Caco-2 (cell line): ENCODE data around the gene ARAP1. TPM values are rescaled to one million over a fixed set of nuclear protein-coding genes. Genes with fewer than 3 reads are reported as not detected.

Experiments
- BruUV-seq: library from RNA; stranded (reverse); fragments of 400-500 nt; replicated peaks from 2 replicates; lab custom pipeline; 2021; lab: Mats Ljungman, UMichigan
- CTCF ChIA-PET: fragments of 300-600 bp; sonication (Branson Sonifier 250); formaldehyde crosslinking; loops from one replicate; lab custom pipeline; 2022; ENCODE audit warnings: antibody characterized with exemption; lab: Charles Lee
- POLR2A ChIA-PET: fragments of 300-600 bp; sonication (Branson Sonifier 250); formaldehyde crosslinking; loops from one replicate; lab custom pipeline; 2022; ENCODE audit warnings: antibody characterized with exemption; lab: Charles Lee
- DNase-seq, 2 experiments: peaks; one replicate each; pipeline versions ENCODE4 v3.0.0 to v3.0.0-alpha.2; 2020 to 2022
- H3K27me3 ChIP-seq: replicated peaks from 2 replicates; pipeline ENCODE4 v1.6.0; 2011; ENCODE audit warnings: low read length; ENCODE audit not compliant: control insufficient read depth, insufficient read depth
- H3K36me3 ChIP-seq: 2 replicates; pipeline ENCODE4 v1.5.1; 2011; ENCODE audit warnings: low read length; ENCODE audit not compliant: control insufficient read depth, insufficient read depth
- H3K4me1 ChIP-seq: fragments of 250-450 bp; sonication (Bioruptor Pico); 2 replicates; pipeline ENCODE4 v1.5.1; 2020; ENCODE audit warnings: mild to moderate bottlenecking
- H3K4me3 ChIP-seq: 2 replicates; pipeline ENCODE4 v1.5.1; 2011; ENCODE audit warnings: low read depth, mild to moderate bottlenecking, control low read depth, low read length
- H3K9me3 ChIP-seq: fragments of 250-450 bp; sonication (Bioruptor Pico); 2 replicates; pipeline ENCODE4 v1.5.1; 2020; ENCODE audit warnings: mild to moderate bottlenecking, moderate library complexity
- H3K27ac Mint-ChIP-seq: one replicate; pipeline ENCODE4 v1.8.0; 2022; ENCODE audit warnings: mixed read lengths; ENCODE audit not compliant: unreplicated experiment
- H3K27me3 Mint-ChIP-seq: one replicate; pipeline ENCODE4 v1.8.0; 2022; ENCODE audit warnings: mixed read lengths; ENCODE audit not compliant: insufficient read depth, unreplicated experiment
- H3K36me3 Mint-ChIP-seq: one replicate; pipeline ENCODE4 v1.8.0; 2022; ENCODE audit warnings: mild to moderate bottlenecking, mixed read lengths; ENCODE audit not compliant: insufficient read depth, unreplicated experiment
- H3K4me1 Mint-ChIP-seq: one replicate; pipeline ENCODE4 v1.8.0; 2022; ENCODE audit warnings: low read depth, mixed read lengths; ENCODE audit not compliant: unreplicated experiment
- H3K4me3 Mint-ChIP-seq: one replicate; pipeline ENCODE4 v1.8.0; 2022; ENCODE audit warnings: mild to moderate bottlenecking, moderate library complexity, mixed read lengths; ENCODE audit not compliant: unreplicated experiment
- H3K9me3 Mint-ChIP-seq: one replicate; pipeline ENCODE4 v1.8.0; 2022; ENCODE audit warnings: mixed read lengths; ENCODE audit not compliant: unreplicated experiment
- intact Hi-C: fragments of 100-400 bp; cut with micrococcal nuclease; formaldehyde crosslinking; loops from one replicate; pipeline ENCODE4 v1.10.0; 2022; ENCODE audit not compliant: unreplicated experiment
- total RNA-seq: library from RNA; stranded (reverse); gene quantifications from 2 replicates; pipeline ENCODE4 v1.2.3, GENCODE V29; 2022
- TF ChIP-seq, protein P1 (sequence below), 2 experiments: fragments of 200-600 bp in 1 of 2; IDR thresholded peaks; 1 replicate in 1 of 2; 2 replicates in 1 of 2; pipeline versions ENCODE4 v1.5.1 to v1.8.0; 2011 to 2022; ENCODE audit warnings: antibody characterized with exemption in 1 of 2, control low read depth in 1 of 2, inconsistent platforms in 1 of 2, low read depth in 1 of 2, low read length in 1 of 2, mild to moderate bottlenecking in 1 of 2, moderate library complexity in 1 of 2; ENCODE audit not compliant: insufficient read depth in 1 of 2, severe bottlenecking in 1 of 2, unreplicated experiment in 1 of 2

The ARAP1 gene
- total RNA-seq, 1 experiment from 2014 or later, result 87.1 TPM

DNA sequence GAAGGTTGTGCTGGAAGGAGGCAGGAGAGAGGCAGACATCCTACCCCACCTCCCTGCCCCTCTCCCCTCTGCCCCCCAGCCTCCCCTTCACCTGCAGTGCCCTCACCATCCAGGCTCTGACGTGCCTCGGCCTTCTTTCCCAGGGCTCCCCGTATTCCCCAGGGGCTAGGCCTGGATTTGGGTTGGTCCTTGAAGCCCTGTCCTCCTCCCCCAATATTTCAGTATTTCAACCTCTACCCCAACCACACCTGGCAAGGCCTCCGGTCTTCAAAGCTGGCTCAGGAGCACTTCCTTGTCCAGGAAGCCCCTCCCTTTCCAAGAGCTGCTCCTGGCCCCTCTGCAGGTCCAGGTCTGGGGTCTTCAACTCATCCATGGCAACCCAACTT is 69.4 kb downstream of the ARAP1 start:
- BruUV-seq, result no TSS peak
- peaks cover 16% of the 10 kb centered on the region for H3K27me3 Mint-ChIP-seq
- intact Hi-C loops, result loop anchor here (1.0 kb wide), 1 partner anchor 212 kb away; no protein-coding TSS in a partner anchor
- Histone ChIP-seq H3K9me3 (no peaks in the 10 kb centered on the region), H3K4me3 (no peak overlapping the region), H3K4me1 (no peaks in the 10 kb centered on the region), H3K27me3 (no peaks in the 10 kb centered on the region), H3K36me3 (peaks cover 3% of the 10 kb centered on the region)
- no peaks in the 10 kb centered on the region for H3K9me3 Mint-ChIP-seq
- ChIA-PET CTCF (interaction anchor here (0.6 to 2.8 kb wide), 6 partner anchors 15 to 212 kb away, joined by 3 to 56 read pairs (median 7); no protein-coding TSS in a partner anchor), POLR2A (interaction anchor here (0.5 kb wide), 1 partner anchor 459 kb away, joined by 3 read pairs; the partner anchor contains the start of gene FCHSD2)
- TF ChIP-seq, protein P1, sequence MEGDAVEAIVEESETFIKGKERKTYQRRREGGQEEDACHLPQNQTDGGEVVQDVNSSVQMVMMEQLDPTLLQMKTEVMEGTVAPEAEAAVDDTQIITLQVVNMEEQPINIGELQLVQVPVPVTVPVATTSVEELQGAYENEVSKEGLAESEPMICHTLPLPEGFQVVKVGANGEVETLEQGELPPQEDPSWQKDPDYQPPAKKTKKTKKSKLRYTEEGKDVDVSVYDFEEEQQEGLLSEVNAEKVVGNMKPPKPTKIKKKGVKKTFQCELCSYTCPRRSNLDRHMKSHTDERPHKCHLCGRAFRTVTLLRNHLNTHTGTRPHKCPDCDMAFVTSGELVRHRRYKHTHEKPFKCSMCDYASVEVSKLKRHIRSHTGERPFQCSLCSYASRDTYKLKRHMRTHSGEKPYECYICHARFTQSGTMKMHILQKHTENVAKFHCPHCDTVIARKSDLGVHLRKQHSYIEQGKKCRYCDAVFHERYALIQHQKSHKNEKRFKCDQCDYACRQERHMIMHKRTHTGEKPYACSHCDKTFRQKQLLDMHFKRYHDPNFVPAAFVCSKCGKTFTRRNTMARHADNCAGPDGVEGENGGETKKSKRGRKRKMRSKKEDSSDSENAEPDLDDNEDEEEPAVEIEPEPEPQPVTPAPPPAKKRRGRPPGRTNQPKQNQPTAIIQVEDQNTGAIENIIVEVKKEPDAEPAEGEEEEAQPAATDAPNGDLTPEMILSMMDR (IDR thresholded peaks at IDR 0.05; ENCODE audit: insufficient read depth in 1 of 2, low read depth in 1 of 2, low read length in 1 of 2, severe bottlenecking in 1 of 2, unreplicated experiment in 1 of 2), result no peak
- no peak for DNase-seq
- no peak overlapping the region for H3K4me3 Mint-ChIP-seq
- H3K27ac Mint-ChIP-seq, result no peak overlapping the region
- H3K36me3 Mint-ChIP-seq, result peaks cover 34% of the 10 kb centered on the region
- H3K4me1 Mint-ChIP-seq, result peaks cover 6% of the 10 kb centered on the region

DNA sequence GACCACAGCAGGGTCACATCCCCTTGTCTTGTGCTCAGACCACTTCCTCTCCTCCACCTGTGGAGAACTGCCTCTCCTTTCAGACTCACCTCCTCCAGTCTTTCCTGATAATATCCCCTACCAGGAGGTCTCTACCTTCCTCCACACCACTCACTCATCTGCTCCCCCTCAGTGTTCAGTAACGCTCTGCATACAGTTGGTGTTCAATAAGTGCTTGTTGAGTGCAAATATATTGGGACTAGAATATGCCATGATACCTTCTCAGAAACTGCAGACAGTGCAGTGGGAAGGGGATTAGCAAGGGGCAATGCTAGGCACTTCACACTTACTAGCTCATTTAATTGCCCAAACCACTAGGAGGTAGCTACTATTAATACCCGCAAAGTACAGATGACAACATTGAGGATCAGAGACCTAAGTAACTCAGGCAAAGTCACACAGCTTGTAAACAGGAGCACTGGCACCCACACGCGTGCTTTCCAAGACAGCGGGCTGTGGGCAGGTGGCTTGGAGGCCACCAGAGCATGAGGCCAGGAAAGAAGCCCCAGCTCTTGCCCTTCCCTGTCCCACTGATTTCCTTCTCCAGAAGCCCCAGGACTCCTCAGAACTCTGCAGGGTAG is 69.9 kb downstream of the ARAP1 start:
- BruUV-seq, result TSS peak; percentile 13

More for the DNA sequence above, 69.9 kb downstream of the ARAP1 start:
- H3K27me3 Mint-ChIP-seq, result peaks cover 18% of the 10 kb centered on the region
- H3K36me3 Mint-ChIP-seq, result peaks cover 36% of the 10 kb centered on the region
- H3K9me3 ChIP-seq, result no peaks in the 10 kb centered on the region
- H3K9me3 Mint-ChIP-seq, result no peaks in the 10 kb centered on the region
- ChIA-PET POLR2A (interaction anchor here (0.5 kb wide), 1 partner anchor 460 kb away, joined by 3 read pairs; the partner anchor contains the start of gene FCHSD2), CTCF (interaction anchor here (0.7 to 2.8 kb wide), 4 partner anchors 17 to 211 kb away, joined by 3 to 56 read pairs (median 7); no protein-coding TSS in a partner anchor)
- peaks cover 2% of the 10 kb centered on the region for H3K36me3 ChIP-seq
- no peak overlapping the region for H3K27ac Mint-ChIP-seq
- H3K27me3 ChIP-seq, result no peaks in the 10 kb centered on the region
- no peaks in the 10 kb centered on the region for H3K4me1 ChIP-seq
- H3K4me3 ChIP-seq, result no peak overlapping the region
- intact Hi-C loops, result no loop called here
- DNase-seq, result no peak
- TF ChIP-seq, protein P1 (IDR thresholded peaks at IDR 0.05; ENCODE audit: insufficient read depth in 1 of 2, low read depth in 1 of 2, low read length in 1 of 2, severe bottlenecking in 1 of 2, unreplicated experiment in 1 of 2), result no peak
- H3K4me1 Mint-ChIP-seq, result peaks cover 6% of the 10 kb centered on the region
- H3K4me3 Mint-ChIP-seq, result no peak overlapping the region
